Measurements from ENCODE around the gene ZNF845. TPM values are rescaled to one million over a fixed set of nuclear protein-coding genes. Genes with fewer than 3 reads are reported as not detected.
"Not testable (repeated sequence)": the region's sequence is repeated elsewhere in the genome, so short reads cannot be mapped to it uniquely, and the experiment has no call there.

The ZNF845 gene
- 8.6 TPM for total RNA-seq (ENCODE audit: unreplicated experiment)
- long read RNA-seq: 0 reads

GRCh38 chr19:53333463-53334449 is at the start of gene ZNF845:
ZNF845 (plus strand) TSS chr19:53333749; CDS start chr19:53341308, 7,559 bp downstream.
- peak; percentile 98 for DNase-seq (ENCODE audit: low spot score)
- Mint-ChIP-seq H3K4me1 (ENCODE audit: unreplicated experiment) (peaks cover 7% of the 10 kb centered on the region), H3K4me3 (ENCODE audit: unreplicated experiment) (peak within 1 kb of the TSS; percentile 96), H3K36me3 (ENCODE audit: low read depth, unreplicated experiment) (peaks cover 11% of the 10 kb centered on the region), H3K27me3 (ENCODE audit: unreplicated experiment) (peaks cover 1% of the 10 kb centered on the region), H3K27ac (ENCODE audit: unreplicated experiment) (peak within 1 kb of the TSS; percentile 93), H3K9me3 (ENCODE audit: unreplicated experiment) (peaks cover 1% of the 10 kb centered on the region)
- TF ChIP-seq, protein P1, sequence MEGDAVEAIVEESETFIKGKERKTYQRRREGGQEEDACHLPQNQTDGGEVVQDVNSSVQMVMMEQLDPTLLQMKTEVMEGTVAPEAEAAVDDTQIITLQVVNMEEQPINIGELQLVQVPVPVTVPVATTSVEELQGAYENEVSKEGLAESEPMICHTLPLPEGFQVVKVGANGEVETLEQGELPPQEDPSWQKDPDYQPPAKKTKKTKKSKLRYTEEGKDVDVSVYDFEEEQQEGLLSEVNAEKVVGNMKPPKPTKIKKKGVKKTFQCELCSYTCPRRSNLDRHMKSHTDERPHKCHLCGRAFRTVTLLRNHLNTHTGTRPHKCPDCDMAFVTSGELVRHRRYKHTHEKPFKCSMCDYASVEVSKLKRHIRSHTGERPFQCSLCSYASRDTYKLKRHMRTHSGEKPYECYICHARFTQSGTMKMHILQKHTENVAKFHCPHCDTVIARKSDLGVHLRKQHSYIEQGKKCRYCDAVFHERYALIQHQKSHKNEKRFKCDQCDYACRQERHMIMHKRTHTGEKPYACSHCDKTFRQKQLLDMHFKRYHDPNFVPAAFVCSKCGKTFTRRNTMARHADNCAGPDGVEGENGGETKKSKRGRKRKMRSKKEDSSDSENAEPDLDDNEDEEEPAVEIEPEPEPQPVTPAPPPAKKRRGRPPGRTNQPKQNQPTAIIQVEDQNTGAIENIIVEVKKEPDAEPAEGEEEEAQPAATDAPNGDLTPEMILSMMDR (IDR thresholded peaks at IDR 0.05; ENCODE audit: unreplicated experiment): no peak

- H3K36me3 Mint-ChIP-seq (ENCODE audit: low read depth, unreplicated experiment): peaks cover 3% of the 10 kb centered on the region
- DNase-seq (ENCODE audit: low spot score): no peak
These were observed 48.5 kb upstream of the ZNF845 start for GRCh38 chr19:53285087-53285486.

DNA sequence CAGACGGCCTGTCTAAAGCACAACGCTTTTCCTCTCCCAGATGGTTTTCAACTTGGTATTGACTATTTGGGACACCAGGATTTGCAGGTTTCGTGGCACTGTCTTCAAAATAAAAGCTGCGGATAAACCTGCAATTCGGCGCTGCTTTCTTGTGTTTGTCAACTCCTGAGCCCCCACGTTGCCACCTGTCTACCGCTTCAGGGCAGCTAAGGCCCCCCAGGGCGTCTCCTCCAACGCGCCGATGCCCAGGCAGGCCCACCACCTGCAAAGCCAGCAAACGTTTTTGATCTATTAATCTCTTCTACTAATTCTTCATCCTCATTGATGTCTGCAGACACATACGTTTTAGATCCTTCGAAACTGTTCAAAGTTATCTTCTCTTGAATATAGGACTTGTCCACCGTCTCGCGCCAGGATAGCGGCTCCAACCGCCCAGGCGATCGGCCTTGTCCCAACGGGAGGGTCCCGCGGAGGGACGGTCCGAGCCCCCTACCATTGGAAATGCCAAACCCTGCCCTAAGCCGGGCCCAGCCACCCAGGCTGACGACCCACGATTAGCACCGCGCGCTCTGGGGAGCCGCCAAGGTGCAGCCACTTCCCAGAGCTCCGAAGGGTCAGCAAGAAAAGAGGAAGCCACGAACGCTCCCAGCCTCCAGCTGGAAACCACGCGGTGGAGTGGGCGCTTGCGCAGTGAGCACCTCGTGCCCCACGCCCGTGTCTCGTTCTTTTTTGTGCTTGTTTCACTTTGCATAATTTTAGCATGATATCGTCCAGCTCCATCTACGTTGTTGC is 42.6 kb upstream of the ZNF845 start:
- Mint-ChIP-seq H3K27ac (ENCODE audit: unreplicated experiment) (no peak overlapping the region), H3K4me1 (ENCODE audit: unreplicated experiment) (no peaks in the 10 kb centered on the region), H3K27me3 (ENCODE audit: unreplicated experiment) (peaks cover 2% of the 10 kb centered on the region), H3K9me3 (ENCODE audit: unreplicated experiment) (peaks cover 28% of the 10 kb centered on the region), H3K4me3 (ENCODE audit: unreplicated experiment) (peak overlapping the region; percentile 43), H3K36me3 (ENCODE audit: low read depth, unreplicated experiment) (peaks cover 15% of the 10 kb centered on the region)
- TF ChIP-seq, protein P1 (IDR thresholded peaks at IDR 0.05; ENCODE audit: unreplicated experiment): no peak
- no peak for DNase-seq (ENCODE audit: low spot score)

More at GRCh38 chr19:53285087-53285486, 48.5 kb upstream of the ZNF845 start:
- TF ChIP-seq, protein P1 (IDR thresholded peaks at IDR 0.05; ENCODE audit: unreplicated experiment): no peak
- H3K9me3 Mint-ChIP-seq (ENCODE audit: unreplicated experiment): peaks cover 9% of the 10 kb centered on the region
- H3K27ac Mint-ChIP-seq (ENCODE audit: unreplicated experiment): no peak overlapping the region
- H3K4me3 Mint-ChIP-seq (ENCODE audit: unreplicated experiment): no peak overlapping the region
- peaks cover 2% of the 10 kb centered on the region for H3K27me3 Mint-ChIP-seq (ENCODE audit: unreplicated experiment)
- no peaks in the 10 kb centered on the region for H3K4me1 Mint-ChIP-seq (ENCODE audit: unreplicated experiment)

DNA sequence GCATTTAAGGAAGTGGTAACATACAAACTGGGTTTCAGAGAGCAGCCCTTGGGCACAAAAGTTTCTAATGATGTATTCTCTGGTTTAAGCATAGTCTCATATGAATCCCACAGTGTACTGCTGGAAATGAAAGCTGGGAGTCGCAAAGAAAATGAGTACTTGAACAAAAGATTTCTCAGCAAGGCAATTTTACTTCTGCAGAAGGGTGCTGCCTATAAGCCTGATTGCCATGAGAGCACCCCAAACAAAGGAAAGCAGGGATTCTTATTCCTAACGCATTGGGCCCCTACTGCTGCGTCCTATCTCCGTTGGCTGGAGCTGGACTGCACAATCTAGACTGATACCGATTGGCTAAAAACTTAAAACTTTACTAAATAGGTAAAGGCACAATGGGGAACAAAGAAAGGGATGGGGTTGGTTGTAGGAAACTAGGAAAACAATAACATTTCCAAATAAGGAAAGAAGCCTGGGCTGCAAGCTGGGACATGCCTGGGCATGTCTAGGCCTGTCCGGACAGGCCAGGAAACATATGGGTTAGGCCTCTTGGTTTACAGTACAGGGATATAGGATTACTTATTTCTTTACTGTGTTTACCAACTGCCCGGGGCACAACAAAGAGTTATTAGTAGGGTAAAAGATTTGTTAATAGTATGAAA is 38.6 kb upstream of the ZNF845 start:
- no peak for DNase-seq (ENCODE audit: low spot score)
- H3K4me1 Mint-ChIP-seq (ENCODE audit: unreplicated experiment): no peaks in the 10 kb centered on the region
- H3K4me3 Mint-ChIP-seq (ENCODE audit: unreplicated experiment): no peak overlapping the region
- H3K27me3 Mint-ChIP-seq (ENCODE audit: unreplicated experiment): peaks cover 2% of the 10 kb centered on the region
- TF ChIP-seq, protein P1 (IDR thresholded peaks at IDR 0.05; ENCODE audit: unreplicated experiment): no peak
- peaks cover 22% of the 10 kb centered on the region for H3K36me3 Mint-ChIP-seq (ENCODE audit: low read depth, unreplicated experiment)
- no peak overlapping the region for H3K27ac Mint-ChIP-seq (ENCODE audit: unreplicated experiment)
- H3K9me3 Mint-ChIP-seq (ENCODE audit: unreplicated experiment): peaks cover 28% of the 10 kb centered on the region

DNA sequence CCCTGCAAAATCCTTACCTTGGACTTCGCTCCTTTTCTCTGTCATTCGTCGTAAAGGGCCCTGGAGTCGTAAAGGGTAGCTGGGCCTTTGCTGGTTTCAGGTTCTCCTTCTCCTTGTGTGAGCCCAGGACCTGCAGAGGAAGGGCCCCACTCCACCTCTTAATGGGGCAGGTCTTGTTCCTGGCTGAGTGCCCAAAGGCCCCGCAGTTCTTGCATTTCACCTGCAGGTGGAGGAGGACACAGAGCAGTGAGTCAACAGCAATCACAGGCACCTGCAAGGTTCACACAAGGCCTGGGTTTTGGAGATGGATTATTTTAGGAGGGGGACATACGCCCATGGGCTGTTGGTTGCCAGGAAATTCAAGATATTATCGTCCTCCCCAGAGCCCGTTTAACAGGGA is 32.2 kb upstream of the ZNF845 start:
- DNase-seq (ENCODE audit: low spot score); H3K27ac Mint-ChIP-seq (ENCODE audit: unreplicated experiment); H3K9me3 Mint-ChIP-seq (ENCODE audit: unreplicated experiment); H3K4me3 Mint-ChIP-seq (ENCODE audit: unreplicated experiment); H3K36me3 Mint-ChIP-seq (ENCODE audit: low read depth, unreplicated experiment); H3K27me3 Mint-ChIP-seq (ENCODE audit: unreplicated experiment); H3K4me1 Mint-ChIP-seq (ENCODE audit: unreplicated experiment): not testable (repeated sequence)
